Panc1 (cell line): ENCODE data around the gene TRIM42. TPM values are rescaled to one million over a fixed set of nuclear protein-coding genes. Genes with fewer than 3 reads are reported as not detected.

Experiments
- ATAC-seq: fragments of 200-7000 bp; cut with Tn5 transposase; 2 replicates; pipeline ENCODE4 v1.9.1; 2020; ENCODE audit warnings: mild to moderate bottlenecking, moderate library complexity
- BruUV-seq: library from RNA; stranded (reverse); fragments of 400-500 nt; replicated peaks from 2 replicates; lab custom pipeline; 2021; lab: Mats Ljungman, UMichigan
- CTCF ChIA-PET: fragments of 300-600 bp; sonication (Branson Sonifier 250); formaldehyde crosslinking; loops from one replicate; lab custom pipeline; 2022; ENCODE audit warnings: antibody characterized with exemption; lab: Charles Lee
- POLR2A ChIA-PET: fragments of 300-600 bp; sonication (Branson Sonifier 250); formaldehyde crosslinking; loops from one replicate; lab custom pipeline; 2022; ENCODE audit warnings: antibody characterized with exemption; lab: Charles Lee
- DNase-seq: peaks from one replicate; pipeline ENCODE4 v3.0.0-alpha.2; 2010; ENCODE audit warnings: low read depth, low spot score
- H3K27ac ChIP-seq: 2 replicates; pipeline ENCODE4 v1.5.1; 2011; ENCODE audit warnings: mild to moderate bottlenecking, low read length, inconsistent platforms
- H3K27me3 ChIP-seq: fragments of 200-500 bp; sonication (Bioruptor generic); 2 replicates; pipeline ENCODE4 v1.6.0; 2014; ENCODE audit warnings: low read length, inconsistent platforms; ENCODE audit not compliant: control insufficient read depth, insufficient read depth
- H3K36me3 ChIP-seq: fragments of 200-500 bp; sonication (Bioruptor generic); 2 replicates; pipeline ENCODE4 v1.5.1; 2014; ENCODE audit warnings: inconsistent platforms, mild to moderate bottlenecking, low read length, moderate library complexity; ENCODE audit not compliant: control insufficient read depth, insufficient read depth
- H3K4me1 ChIP-seq: 2 replicates; pipeline ENCODE4 v1.5.1; 2011; ENCODE audit warnings: inconsistent platforms, mild to moderate bottlenecking, low read length, moderate library complexity; ENCODE audit not compliant: control insufficient read depth, insufficient read depth
- H3K4me3 ChIP-seq, 2 experiments: 2 replicates each; pipeline ENCODE4 v1.5.1; 2011 to 2012; ENCODE audit warnings: low read depth in 2 of 2, low read length in 2 of 2, mild to moderate bottlenecking in 2 of 2, inconsistent platforms in 1 of 2, moderate library complexity in 1 of 2
- H3K9me3 ChIP-seq: fragments of 200-500 bp; sonication (Bioruptor generic); 2 replicates; pipeline ENCODE4 v1.5.1; 2014; ENCODE audit warnings: low read depth, mild to moderate bottlenecking, inconsistent platforms, low read length, moderate library complexity; ENCODE audit not compliant: control insufficient read depth, insufficient read depth
- CTCF ChIP-seq: fragments of 450-650 bp; IDR thresholded peaks from 2 replicates; pipeline ENCODE4 v1.5.1; 2017; ENCODE audit warnings: mild to moderate bottlenecking
- POLR2AphosphoS5 ChIP-seq: IDR thresholded peaks from 2 replicates; pipeline ENCODE4 v1.6.1; 2012; ENCODE audit warnings: mild to moderate bottlenecking, low read depth, low read length, moderate library complexity
- REST ChIP-seq, 2 experiments: IDR thresholded peaks; 2 replicates each; pipeline ENCODE4 v1.6.1; 2011 to 2012; ENCODE audit warnings: low read depth in 2 of 2, control low read depth in 1 of 2, low read length in 1 of 2, mild to moderate bottlenecking in 1 of 2, moderate library complexity in 1 of 2; ENCODE audit not compliant: insufficient read depth in 1 of 2
- SIN3A ChIP-seq: IDR thresholded peaks from 2 replicates; pipeline ENCODE4 v1.6.1; 2012; ENCODE audit warnings: low read depth, mild to moderate bottlenecking, low read length, moderate library complexity, borderline replicate concordance; ENCODE audit not compliant: insufficient read depth
- TCF7L2 ChIP-seq: IDR thresholded peaks from 2 replicates; pipeline ENCODE4 v1.6.1; 2011; ENCODE audit warnings: mild to moderate bottlenecking, low read depth, low read length, inconsistent platforms
- in situ Hi-C: cut with HindIII; loops from 2 replicates; pipeline ENCODE4 v1.10.0; 2016; ENCODE audit warnings: low sequenced_read_pairs, low pct_unique_long_range_greater_than_20kb
- intact Hi-C: fragments of 100-400 bp; cut with micrococcal nuclease; formaldehyde crosslinking; loops from one replicate; pipeline ENCODE4 v1.10.0; 2022; ENCODE audit not compliant: unreplicated experiment
- total RNA-seq: library from RNA; stranded (reverse); gene quantifications from one replicate; pipeline ENCODE4 v1.2.1, GENCODE V29; 2021; ENCODE audit not compliant: unreplicated experiment

TRIM42 gene
- total RNA-seq, 1 experiment from 2014 or later, result not detected

- intact Hi-C loops (no loop called here), in situ Hi-C loops (no loop called here)
- Histone ChIP-seq H3K4me1 (no peaks in the 10 kb centered on the region), H3K27me3 (no peaks in the 10 kb centered on the region), H3K9me3 (no peaks in the 10 kb centered on the region), H3K36me3 (no peaks in the 10 kb centered on the region), H3K27ac (no peak overlapping the region), H3K4me3 (no peak overlapping the region)
- DNase-seq (no peak), ATAC-seq (no peak)
- ChIA-PET POLR2A (no interaction called here), CTCF (no interaction called here)
- BruUV-seq, result no TSS peak
- TF ChIP-seq CTCF, result no peak
- TF ChIP-seq SIN3A, result no peak
- TF ChIP-seq REST (IDR thresholded peaks at IDR 0.05; ENCODE audit: insufficient read depth in 1 of 2, low read depth in 2 of 2, low read length in 1 of 2), result no peak
Observed at GRCh38 chr3:140702281-140702680, 24.4 kb downstream of the TRIM42 start.

- Histone ChIP-seq H3K9me3 (no peaks in the 10 kb centered on the region), H3K36me3 (no peaks in the 10 kb centered on the region), H3K4me3 (no peak overlapping the region), H3K4me1 (no peaks in the 10 kb centered on the region), H3K27ac (no peak overlapping the region), H3K27me3 (no peaks in the 10 kb centered on the region)
- no peak for DNase-seq
- TF ChIP-seq POLR2AphosphoS5, result no peak
- no peak for TF ChIP-seq REST (IDR thresholded peaks at IDR 0.05; ENCODE audit: insufficient read depth in 1 of 2, low read depth in 2 of 2, low read length in 1 of 2)
- TF ChIP-seq CTCF, result no peak
- no peak for TF ChIP-seq SIN3A
- TF ChIP-seq TCF7L2, result no peak
- in situ Hi-C loops (no loop called here), intact Hi-C loops (no loop called here)
- CTCF ChIA-PET, result no interaction called here
- BruUV-seq, result no TSS peak
- ATAC-seq, result no peak
- POLR2A ChIA-PET, result no interaction called here
Observed at GRCh38 chr3:140703496-140703895, 25.6 kb downstream of the TRIM42 start.
